Activated B cell treated with CpG ODN at 0.5 μM for 24 hours (primary cell): ENCODE data around the gene CACNA2D3. TPM values are rescaled to one million over a fixed set of nuclear protein-coding genes. Genes with fewer than 3 reads are reported as not detected.

Experiments used
- ATAC-seq: fragments of 200-7000 bp; cut with Tn5 transposase; one replicate; pipeline ENCODE4 v1.10.0; 2021; ENCODE audit warnings: low read depth, mild to moderate bottlenecking, moderate library complexity
- CTCF ChIA-PET: fragments of 350-600 bp; sonication (Branson Sonifier 250); formaldehyde crosslinking; loops from one replicate; lab custom pipeline; 2021; ENCODE audit warnings: antibody characterized with exemption; lab: Charles Lee
- POLR2A ChIA-PET: fragments of 350-600 bp; sonication (Branson Sonifier 250); formaldehyde crosslinking; loops from one replicate; lab custom pipeline; 2021; ENCODE audit warnings: antibody characterized with exemption; lab: Charles Lee
- DNase-seq: peaks from one replicate; pipeline ENCODE4 v3.0.0; 2022
- H3K27ac Mint-ChIP-seq: one replicate; pipeline ENCODE4 v1.8.0; 2020; ENCODE audit warnings: mixed read lengths
- H3K27me3 Mint-ChIP-seq: one replicate; pipeline ENCODE4 v1.8.0; 2021; ENCODE audit warnings: mixed read lengths
- H3K36me3 Mint-ChIP-seq: one replicate; pipeline ENCODE4 v1.8.0; 2021; ENCODE audit warnings: low read depth, mixed read lengths
- H3K4me1 Mint-ChIP-seq: one replicate; pipeline ENCODE4 v1.8.0; 2021; ENCODE audit warnings: mixed read lengths
- H3K4me3 Mint-ChIP-seq: one replicate; pipeline ENCODE4 v1.8.0; 2020; ENCODE audit warnings: mild to moderate bottlenecking, mixed read lengths
- H3K9me3 Mint-ChIP-seq: one replicate; pipeline ENCODE4 v1.8.0; 2020; ENCODE audit warnings: mixed read lengths
- CTCF ChIP-seq: fragments of 200-600 bp; IDR thresholded peaks from one replicate; pipeline ENCODE4 v1.8.0; 2022; ENCODE audit warnings: antibody characterized with exemption, mild to moderate bottlenecking
- intact Hi-C: fragments of 100-400 bp; cut with micrococcal nuclease; formaldehyde crosslinking; loops from one replicate; pipeline ENCODE4 v1.15.1; 2024
- total RNA-seq: library from RNA; stranded (reverse); gene quantifications from 2 replicates; pipeline ENCODE4 v1.2.3, GENCODE V29; 2022

The CACNA2D3 gene
- total RNA-seq, 1 donor from 2014 or later, result not detected

- POLR2A ChIA-PET, result no interaction called here
These were observed 435.4 kb downstream of the CACNA2D3 start for GRCh38 chr3:54557538-54558428.

DNA sequence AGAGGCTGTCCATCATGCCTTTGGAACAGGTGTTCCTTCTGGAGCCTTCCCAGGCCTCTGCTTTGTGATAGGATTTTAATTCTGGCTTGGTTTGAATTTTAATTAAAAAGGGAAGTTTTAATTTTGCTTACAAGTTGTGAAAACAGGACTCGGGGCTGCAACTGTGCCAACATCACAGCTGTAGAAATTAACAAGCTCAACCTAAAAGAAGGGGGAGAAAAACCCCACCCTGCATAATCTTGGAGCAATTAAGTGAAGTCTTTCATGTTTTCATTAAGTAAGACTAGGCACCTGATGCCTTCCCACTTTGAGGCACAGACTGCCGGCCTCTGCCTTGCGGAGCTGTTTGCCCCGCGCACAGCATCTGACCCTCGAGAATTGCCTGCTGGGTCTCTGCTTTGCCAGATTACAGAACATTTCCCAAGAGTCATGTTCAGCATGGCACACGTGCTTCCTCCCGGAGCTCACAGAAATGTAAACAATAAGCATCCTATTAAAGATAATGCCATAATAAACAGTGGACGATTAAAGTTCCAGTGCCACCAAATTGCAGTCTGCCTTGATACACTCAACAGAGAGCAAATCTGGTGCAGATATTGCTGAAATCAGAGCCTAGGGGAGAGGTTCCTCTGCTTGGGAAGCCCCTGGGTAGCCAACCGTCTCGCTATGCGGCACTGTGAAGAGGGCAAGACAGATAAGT is 441.3 kb downstream of the CACNA2D3 start:
- Mint-ChIP-seq H3K4me3 (no peak overlapping the region), H3K27me3 (no peaks in the 10 kb centered on the region), H3K9me3 (no peaks in the 10 kb centered on the region), H3K4me1 (no peaks in the 10 kb centered on the region), H3K27ac (no peak overlapping the region), H3K36me3 (no peaks in the 10 kb centered on the region)
- ChIA-PET POLR2A (no interaction called here), CTCF (no interaction called here)
- TF ChIP-seq CTCF, result no peak
- ATAC-seq (no peak), DNase-seq (no peak)
- intact Hi-C loops, result no loop called here

More at GRCh38 chr3:54557538-54558428, 435.4 kb downstream of the CACNA2D3 start:
- ATAC-seq (no peak), DNase-seq (no peak)
- Mint-ChIP-seq H3K4me3 (no peak overlapping the region), H3K27me3 (no peaks in the 10 kb centered on the region), H3K36me3 (no peaks in the 10 kb centered on the region), H3K4me1 (no peaks in the 10 kb centered on the region), H3K9me3 (no peaks in the 10 kb centered on the region), H3K27ac (no peak overlapping the region)
- TF ChIP-seq CTCF, result no peak
- CTCF ChIA-PET, result no interaction called here
- intact Hi-C loops, result no loop called here

GRCh38 chr3:54564374-54564925 is 442.1 kb downstream of the CACNA2D3 start:
- ChIA-PET POLR2A (no interaction called here), CTCF (no interaction called here)
- intact Hi-C loops, result no loop called here
- no peaks in the 10 kb centered on the region for H3K27me3 Mint-ChIP-seq
- no peaks in the 10 kb centered on the region for H3K36me3 Mint-ChIP-seq
- no peak for TF ChIP-seq CTCF
- no peaks in the 10 kb centered on the region for H3K4me1 Mint-ChIP-seq
- no peak overlapping the region for H3K27ac Mint-ChIP-seq
- ATAC-seq (no peak), DNase-seq (no peak)
- H3K4me3 Mint-ChIP-seq, result no peak overlapping the region
- no peaks in the 10 kb centered on the region for H3K9me3 Mint-ChIP-seq

GRCh38 chr3:54565956-54566355 is 443.6 kb downstream of the CACNA2D3 start:
- CTCF ChIA-PET, result no interaction called here
- Mint-ChIP-seq H3K4me3 (no peak overlapping the region), H3K36me3 (no peaks in the 10 kb centered on the region), H3K4me1 (no peaks in the 10 kb centered on the region), H3K27ac (no peak overlapping the region), H3K9me3 (no peaks in the 10 kb centered on the region), H3K27me3 (no peaks in the 10 kb centered on the region)
- no peak for ATAC-seq
- POLR2A ChIA-PET, result no interaction called here
- no peak for TF ChIP-seq CTCF
- intact Hi-C loops, result no loop called here
- DNase-seq, result no peak

DNA sequence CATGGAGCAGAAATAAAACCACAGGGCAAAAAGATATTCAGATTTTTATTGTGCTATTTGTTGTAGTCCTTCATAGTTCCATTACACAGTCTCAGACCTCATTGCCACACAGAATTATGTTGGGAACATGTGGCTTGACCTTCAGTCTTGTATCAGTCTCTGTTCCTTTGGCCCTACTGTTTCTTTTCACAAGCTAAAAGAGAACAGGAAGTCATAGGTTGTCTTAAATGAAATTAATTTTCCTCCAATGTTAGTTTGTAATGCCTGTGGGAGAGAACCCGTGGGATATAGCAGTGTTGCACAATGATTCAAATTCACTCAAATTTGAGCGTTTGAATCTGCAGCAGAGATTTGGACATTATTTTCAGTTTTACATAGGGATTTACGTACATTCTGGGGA is 445.6 kb downstream of the CACNA2D3 start:
- H3K4me1 Mint-ChIP-seq, result no peaks in the 10 kb centered on the region
- no peaks in the 10 kb centered on the region for H3K9me3 Mint-ChIP-seq
- intact Hi-C loops, result no loop called here
- ATAC-seq (no peak), DNase-seq (no peak)
- H3K4me3 Mint-ChIP-seq, result no peak overlapping the region
- no peak overlapping the region for H3K27ac Mint-ChIP-seq
- no peaks in the 10 kb centered on the region for H3K36me3 Mint-ChIP-seq
- CTCF ChIA-PET, result no interaction called here
- TF ChIP-seq CTCF, result no peak
- no peaks in the 10 kb centered on the region for H3K27me3 Mint-ChIP-seq
- POLR2A ChIA-PET, result no interaction called here
